ENCODE results near the gene P2RX6.

GRCh38 chr22:20994128-20994901, 20.6 kb upstream of the P2RX6 start:
- no peak for TF ChIP-seq EZH2phosphoT487 (IDR thresholded peaks at IDR 0.05; ENCODE audit: insufficient read depth, low read depth)
- no peak for TF ChIP-seq EZH2 (IDR thresholded peaks at IDR 0.05; ENCODE audit: insufficient read depth, poor library complexity, severe bottlenecking)
